ENCODE measurements around the gene TMEM163. TPM values are rescaled to one million over a fixed set of nuclear protein-coding genes. Genes with fewer than 3 reads are reported as not detected.

The TMEM163 gene
- total and polyA plus RNA-seq, 4 donors, result 5.8 to 46.9 (median 29.8) TPM

DNA sequence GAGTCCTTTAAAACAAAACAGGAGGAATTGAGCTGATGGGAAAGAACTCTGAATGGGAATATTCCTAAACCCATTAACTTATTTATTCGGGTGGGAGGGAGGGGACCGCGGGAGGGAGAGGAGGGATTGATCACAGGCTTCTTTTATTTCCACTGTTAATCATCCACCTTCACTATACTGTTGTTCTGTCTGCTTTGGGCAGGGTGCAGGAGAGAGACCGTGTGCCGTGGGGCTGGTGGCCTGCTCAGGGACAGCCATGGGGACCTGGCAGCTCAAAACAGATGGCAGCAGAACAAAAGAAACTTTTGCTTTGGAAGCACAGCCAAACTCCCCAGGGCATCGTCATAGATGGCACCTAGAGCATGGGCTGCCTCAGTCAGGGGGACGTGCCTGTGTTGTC, 269.6 kb downstream of the TMEM163 start:
- Histone ChIP-seq H3K4me1 (ENCODE audit: control insufficient read depth in 5 of 5, insufficient read depth in 5 of 5, low read length in 5 of 5) (peaks cover 0 to 6% (median under 1%) of the 10 kb centered on the region in 5 donors), H3K27me3 (ENCODE audit: control insufficient read depth in 3 of 3, insufficient read depth in 3 of 3, low read length in 2 of 3) (no peaks in the 10 kb centered on the region), H3K9me3 (ENCODE audit: control insufficient read depth in 4 of 4, insufficient read depth in 3 of 4, low read length in 3 of 4) (no peaks in the 10 kb centered on the region), H3K4me3 (no peak overlapping the region), H3K9ac (ENCODE audit: insufficient read depth in 1 of 2, low read length in 2 of 2) (no peak overlapping the region), H3K27ac (ENCODE audit: low read depth in 1 of 2, low read length in 1 of 2) (no peak overlapping the region), H3K36me3 (ENCODE audit: control insufficient read depth in 4 of 4, insufficient read depth in 4 of 4, low read length in 4 of 4) (peaks cover 0 to 32% (median 4%) of the 10 kb centered on the region in 4 donors)
- WGBS, 2 donors, result 89 to 90% methylated on average over 7 of the region's 7 CpGs
- TF ChIP-seq, protein P1, sequence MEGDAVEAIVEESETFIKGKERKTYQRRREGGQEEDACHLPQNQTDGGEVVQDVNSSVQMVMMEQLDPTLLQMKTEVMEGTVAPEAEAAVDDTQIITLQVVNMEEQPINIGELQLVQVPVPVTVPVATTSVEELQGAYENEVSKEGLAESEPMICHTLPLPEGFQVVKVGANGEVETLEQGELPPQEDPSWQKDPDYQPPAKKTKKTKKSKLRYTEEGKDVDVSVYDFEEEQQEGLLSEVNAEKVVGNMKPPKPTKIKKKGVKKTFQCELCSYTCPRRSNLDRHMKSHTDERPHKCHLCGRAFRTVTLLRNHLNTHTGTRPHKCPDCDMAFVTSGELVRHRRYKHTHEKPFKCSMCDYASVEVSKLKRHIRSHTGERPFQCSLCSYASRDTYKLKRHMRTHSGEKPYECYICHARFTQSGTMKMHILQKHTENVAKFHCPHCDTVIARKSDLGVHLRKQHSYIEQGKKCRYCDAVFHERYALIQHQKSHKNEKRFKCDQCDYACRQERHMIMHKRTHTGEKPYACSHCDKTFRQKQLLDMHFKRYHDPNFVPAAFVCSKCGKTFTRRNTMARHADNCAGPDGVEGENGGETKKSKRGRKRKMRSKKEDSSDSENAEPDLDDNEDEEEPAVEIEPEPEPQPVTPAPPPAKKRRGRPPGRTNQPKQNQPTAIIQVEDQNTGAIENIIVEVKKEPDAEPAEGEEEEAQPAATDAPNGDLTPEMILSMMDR (IDR thresholded peaks at IDR 0.05; ENCODE audit: control extremely low read depth, extremely low read depth), result no peak
- DNase-seq, result no peak
- no peak for ATAC-seq (ENCODE audit: insufficient read depth, low FRiP score)

DNA sequence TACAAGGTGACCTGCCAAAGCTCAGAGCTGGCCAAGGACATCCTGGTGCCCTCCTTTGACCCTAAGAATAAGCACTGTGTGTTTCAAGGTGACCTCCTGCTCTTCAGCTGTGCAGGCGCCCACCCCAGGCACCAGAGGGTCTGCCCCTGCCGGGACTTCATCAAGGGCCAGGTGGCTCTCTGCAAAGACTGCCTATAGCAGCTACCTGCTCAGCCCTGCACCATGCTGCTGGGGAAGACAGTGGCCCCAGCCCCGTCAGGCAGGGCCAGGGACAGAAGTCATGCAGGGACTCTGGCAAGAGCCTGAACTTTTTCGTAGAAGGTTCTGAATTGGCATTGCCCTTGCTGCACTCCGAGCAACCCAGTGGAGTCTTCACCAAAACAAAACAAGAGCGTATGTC, 270.1 kb downstream of the TMEM163 start:
- DNase-seq (no peak), ATAC-seq (ENCODE audit: insufficient read depth, low FRiP score) (no peak)
- H3K4me1 ChIP-seq (ENCODE audit: control insufficient read depth in 5 of 5, insufficient read depth in 5 of 5, low read length in 5 of 5), result peaks cover 0 to 6% (median 2%) of the 10 kb centered on the region in 5 donors
- no peak overlapping the region for H3K9ac ChIP-seq (ENCODE audit: insufficient read depth in 1 of 2, low read length in 2 of 2)
- no peaks in the 10 kb centered on the region for H3K9me3 ChIP-seq (ENCODE audit: control insufficient read depth in 4 of 4, insufficient read depth in 3 of 4, low read length in 3 of 4)
- H3K27me3 ChIP-seq (ENCODE audit: control insufficient read depth in 3 of 3, insufficient read depth in 3 of 3, low read length in 2 of 3), result no peaks in the 10 kb centered on the region
- no peak overlapping the region for H3K27ac ChIP-seq (ENCODE audit: low read depth in 1 of 2, low read length in 1 of 2)
- TF ChIP-seq, protein P1 (IDR thresholded peaks at IDR 0.05; ENCODE audit: control extremely low read depth, extremely low read depth), result no peak
- peaks cover 0 to 34% (median 4%) of the 10 kb centered on the region in 4 donors for H3K36me3 ChIP-seq (ENCODE audit: control insufficient read depth in 4 of 4, insufficient read depth in 4 of 4, low read length in 4 of 4)
- no peak overlapping the region for H3K4me3 ChIP-seq
- WGBS, 2 donors, result 94 to 97% methylated on average over 6 of the region's 6 CpGs

DNA sequence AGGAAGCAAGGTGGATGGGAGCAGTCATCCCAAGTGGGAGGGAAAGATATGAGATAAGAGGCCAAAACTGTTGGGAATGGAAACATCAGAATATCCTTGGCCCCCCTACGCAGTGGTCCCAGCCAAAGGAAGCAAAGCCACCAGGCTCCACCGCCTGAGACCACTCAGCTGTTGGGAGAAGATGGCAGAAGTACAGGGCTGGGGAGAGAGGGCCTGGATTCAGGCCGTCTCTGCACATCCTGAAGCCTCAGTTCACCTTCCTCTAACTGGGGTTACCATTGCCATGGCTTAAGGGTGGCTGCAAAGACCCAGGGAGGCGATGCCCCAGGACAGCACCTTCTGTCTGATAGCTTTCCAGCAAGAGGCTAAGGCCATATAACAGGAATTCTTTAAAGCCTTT, 271.1 kb downstream of the TMEM163 start:
- Histone ChIP-seq H3K9ac (ENCODE audit: insufficient read depth in 1 of 2, low read length in 2 of 2) (no peak overlapping the region), H3K27ac (ENCODE audit: low read depth in 1 of 2, low read length in 1 of 2) (no peak overlapping the region), H3K9me3 (ENCODE audit: control insufficient read depth in 4 of 4, insufficient read depth in 3 of 4, low read length in 3 of 4) (no peaks in the 10 kb centered on the region), H3K27me3 (ENCODE audit: control insufficient read depth in 3 of 3, insufficient read depth in 3 of 3, low read length in 2 of 3) (no peaks in the 10 kb centered on the region), H3K4me3 (no peak overlapping the region), H3K36me3 (ENCODE audit: control insufficient read depth in 4 of 4, insufficient read depth in 4 of 4, low read length in 4 of 4) (peaks cover 0 to 36% (median 4%) of the 10 kb centered on the region in 4 donors), H3K4me1 (ENCODE audit: control insufficient read depth in 5 of 5, insufficient read depth in 5 of 5, low read length in 5 of 5) (peaks cover 0 to 6% (median 2%) of the 10 kb centered on the region in 5 donors)
- ATAC-seq (ENCODE audit: insufficient read depth, low FRiP score) (no peak), DNase-seq (no peak)
- WGBS, 2 donors, result 91 to 96% methylated on average over 4 of the region's 4 CpGs
- TF ChIP-seq, protein P1 (IDR thresholded peaks at IDR 0.05; ENCODE audit: control extremely low read depth, extremely low read depth), result no peak
